NCI-H526 (cell line): ENCODE results near the gene PTK7.
A peak's percentile ranks its signal among the peaks of the same experiment; 100 is the strongest.

ENCODE experiments used
- DNase-seq, 2 experiments: peaks; one replicate each; lab custom pipeline; 2025; lab: John Stamatoyannopoulos, UW

The PTK7 gene

GRCh38 chr6:43180058-43180457 lies 103.9 kb downstream of the PTK7 start:
- DNase-seq: no peak

GRCh38 chr6:43180985-43181384 lies 104.9 kb downstream of the PTK7 start:
- DNase-seq: no peak

- no peak for DNase-seq
Observed at GRCh38 chr6:43181621-43181941, 105.5 kb downstream of the PTK7 start.

- peak; percentile 36 to 91 for DNase-seq
Observed at GRCh38 chr6:43181942-43182860, 106.1 kb downstream of the PTK7 start, which contains the start of gene CUL9. TSS of gene CUL9 (plus strand) at chr6:43182196. CDS start at chr6:43184311, 2,115 bp downstream.

- no peak for DNase-seq
Observed at GRCh38 chr6:43183441-43183840, 107.3 kb downstream of the PTK7 start.

GRCh38 chr6:43184268-43184985 lies 108.3 kb downstream of the PTK7 start:
- no peak for DNase-seq

GRCh38 chr6:43185391-43185985 lies 109.4 kb downstream of the PTK7 start:
- peak; percentile 68 to 69 for DNase-seq

- no peak for DNase-seq
Observed at GRCh38 chr6:43186019-43186418, 109.9 kb downstream of the PTK7 start.

- no peak for DNase-seq
Observed at GRCh38 chr6:43186706-43187105, 110.6 kb downstream of the PTK7 start.

- DNase-seq: no peak
Observed at GRCh38 chr6:43187821-43188220, 111.7 kb downstream of the PTK7 start.

- no peak for DNase-seq
Observed at GRCh38 chr6:43188426-43188825, 112.3 kb downstream of the PTK7 start.

- DNase-seq: peak in 1 of 2 experiments; percentile 42
Observed at GRCh38 chr6:43189776-43190304, 113.7 kb downstream of the PTK7 start.

GRCh38 chr6:43192911-43193310 lies 116.8 kb downstream of the PTK7 start:
- no peak for DNase-seq

GRCh38 chr6:43193929-43194328 lies 117.8 kb downstream of the PTK7 start:
- DNase-seq: no peak

- no peak for DNase-seq
Observed at GRCh38 chr6:43196337-43196736, 120.2 kb downstream of the PTK7 start.

- DNase-seq: no peak
Observed at GRCh38 chr6:43199912-43200311, 123.8 kb downstream of the PTK7 start.

GRCh38 chr6:43200541-43200940 lies 124.4 kb downstream of the PTK7 start:
- no peak for DNase-seq

GRCh38 chr6:43202451-43202850 lies 126.3 kb downstream of the PTK7 start:
- no peak for DNase-seq

- no peak for DNase-seq
Observed at GRCh38 chr6:43203029-43203717, 127.1 kb downstream of the PTK7 start.

- no peak for DNase-seq
Observed at GRCh38 chr6:43203718-43204095, 127.6 kb downstream of the PTK7 start.

GRCh38 chr6:43204271-43205105 lies 128.4 kb downstream of the PTK7 start:
- no peak for DNase-seq
